SK-N-SH (cell line): ENCODE measurements around the gene MCC. TPM values are rescaled to one million over a fixed set of nuclear protein-coding genes. Genes with fewer than 3 reads are reported as not detected.

Experiments used
- CTCF ChIA-PET: fragments of 300-600, 350-600 bp; formaldehyde crosslinking; extraction: SDS; loops from one replicate; lab custom pipeline; 2021; lab: Yijun Ruan, JAX
- POLR2A ChIA-PET: fragments of 350-600 bp; sonication (Branson Sonifier 250); formaldehyde crosslinking; extraction: SDS; loops from one replicate; lab custom pipeline; 2020; ENCODE audit warnings: antibody characterized with exemption, inconsistent platforms; lab: Yijun Ruan, JAX
- DNase-seq: peaks from one replicate; pipeline ENCODE4 v3.0.0; 2012
- H2AFZ ChIP-seq: fragments of 200-600 bp; sonication (generic); 2 replicates; pipeline ENCODE4 v1.8.1; 2016; ENCODE audit warnings: antibody characterized with exemption, mild to moderate bottlenecking, low read depth
- H3F3A ChIP-seq: fragments of 200-600 bp; sonication (generic); replicated peaks from 2 replicates; pipeline ENCODE3; 2016; ENCODE audit warnings: antibody characterized with exemption, mild to moderate bottlenecking; ENCODE audit not compliant: insufficient read depth
- H3K27ac ChIP-seq, 2 experiments: fragments of 200-500 bp in 1 of 2; fragments of 200-600 bp in 1 of 2; sonication (Bioruptor generic) in 1 of 2; sonication (generic), shearing (Covaris generic) in 1 of 2; 2 replicates each; pipeline versions ENCODE4 v1.5.1 to v1.6.1; 2014 to 2016; ENCODE audit warnings: low read depth in 2 of 2, inconsistent platforms in 1 of 2, low read length in 1 of 2, mild to moderate bottlenecking in 1 of 2, mixed read lengths in 1 of 2
- H3K27me3 ChIP-seq: fragments of 200-600 bp; sonication (generic), shearing (Covaris generic); 2 replicates; pipeline ENCODE4 v1.6.1; 2016; ENCODE audit warnings: mixed run types; ENCODE audit not compliant: insufficient read depth
- H3K36me3 ChIP-seq, 2 experiments: fragments of 200-500 bp in 1 of 2; fragments of 200-600 bp in 1 of 2; sonication (Bioruptor generic) in 1 of 2; sonication (generic) in 1 of 2; replicated peaks in 1 of 2; 2 replicates each; pipeline versions ENCODE3 to v1.5.1; 2014 to 2016; ENCODE audit warnings: low read length in 1 of 2, mild to moderate bottlenecking in 1 of 2; ENCODE audit not compliant: insufficient read depth in 2 of 2, control insufficient read depth in 1 of 2
- H3K4me1 ChIP-seq, 2 experiments: fragments of 200-500 bp in 1 of 2; fragments of 200-600 bp in 1 of 2; sonication (Bioruptor generic) in 1 of 2; sonication (generic), shearing (Covaris generic) in 1 of 2; 2 replicates each; pipeline versions ENCODE4 v1.5.1 to v1.6.1; 2014 to 2016; ENCODE audit warnings: low read depth in 1 of 2, low read length in 1 of 2, mixed run types in 1 of 2; ENCODE audit not compliant: insufficient read depth in 2 of 2, control insufficient read depth in 1 of 2
- H3K4me2 ChIP-seq: fragments of 200-600 bp; sonication (generic), shearing (Covaris generic); 2 replicates; pipeline ENCODE4 v1.6.1; 2017; ENCODE audit warnings: mixed run types
- H3K4me3 ChIP-seq, 2 experiments: fragments of 200-500 bp in 1 of 2; fragments of 200-600 bp in 1 of 2; sonication (Bioruptor generic) in 1 of 2; sonication (generic), shearing (Covaris generic) in 1 of 2; 2 replicates each; pipeline versions ENCODE4 v1.5.1 to v1.8.1; 2014 to 2016; ENCODE audit warnings: low read depth in 2 of 2, inconsistent platforms in 1 of 2, low read length in 1 of 2, mild to moderate bottlenecking in 1 of 2, mixed read lengths in 1 of 2, moderate library complexity in 1 of 2
- H3K79me2 ChIP-seq: fragments of 200-600 bp; sonication (generic); 2 replicates; pipeline ENCODE4 v1.8.1; 2017; ENCODE audit warnings: mild to moderate bottlenecking; ENCODE audit not compliant: insufficient read depth
- H3K9ac ChIP-seq: fragments of 200-600 bp; sonication (generic); 2 replicates; pipeline ENCODE4 v1.6.1; 2017; ENCODE audit warnings: mixed run types
- H3K9me2 ChIP-seq: fragments of 200-600 bp; sonication (generic); 2 replicates; pipeline ENCODE4 v1.6.1; 2017; ENCODE audit warnings: mixed run types
- H3K9me3 ChIP-seq: fragments of 200-600 bp; sonication (generic); 2 replicates; pipeline ENCODE4 v1.6.1; 2017; ENCODE audit warnings: mixed run types, mild to moderate bottlenecking, moderate library complexity
- H4K20me1 ChIP-seq: fragments of 200-600 bp; sonication (generic); 2 replicates; pipeline ENCODE4 v1.6.1; 2017; ENCODE audit warnings: mild to moderate bottlenecking, mixed run types; ENCODE audit not compliant: insufficient read depth
- CHD2 ChIP-seq: fragments of 150-350 bp; IDR thresholded peaks from 2 replicates; pipeline ENCODE4 v1.6.1; 2018; ENCODE audit warnings: low read length; ENCODE audit not compliant: partially characterized antibody
- ELF1 ChIP-seq: IDR thresholded peaks from 2 replicates; pipeline ENCODE4 v1.4.0; 2012
- FOXM1 ChIP-seq: IDR thresholded peaks from 2 replicates; pipeline ENCODE4 v1.4.0; 2012; ENCODE audit warnings: low read depth, mild to moderate bottlenecking
- GABPA ChIP-seq: IDR thresholded peaks from 2 replicates; pipeline ENCODE4 v1.4.0; 2012; ENCODE audit warnings: low read depth, mild to moderate bottlenecking
- MEF2A ChIP-seq: IDR thresholded peaks from 2 replicates; pipeline ENCODE4 v1.4.0; 2012; ENCODE audit warnings: low read depth, borderline replicate concordance
- SIN3A ChIP-seq: IDR thresholded peaks from 2 replicates; pipeline ENCODE4 v1.6.1; 2012; ENCODE audit warnings: low read depth, mild to moderate bottlenecking, low read length, moderate library complexity, borderline replicate concordance
- SMC3 ChIP-seq: IDR thresholded peaks from 2 replicates; pipeline ENCODE4 v1.6.1; 2012; ENCODE audit warnings: low read depth, low read length, improper control_type of control experiment
- TCF12 ChIP-seq: IDR thresholded peaks from 2 replicates; pipeline ENCODE4 v1.4.0; 2012
- TEAD4 ChIP-seq: IDR thresholded peaks from 2 replicates; pipeline ENCODE4 v1.4.0; 2012; ENCODE audit warnings: mild to moderate bottlenecking, borderline replicate concordance; ENCODE audit not compliant: insufficient read depth
- YY1 ChIP-seq: IDR thresholded peaks from 2 replicates; pipeline ENCODE4 v1.4.0; 2012; ENCODE audit warnings: low read depth, mild to moderate bottlenecking
- WGBS: methylation state at CpG from one replicate; pipeline ENCODE4 v1.1.6; 2017; ENCODE audit warnings: low lambda C conversion rate; 5-methylcytosine and 5-hydroxymethylcytosine counted together
- polyA plus RNA-seq, 3 experiments: library from polyadenylated mRNA; depleted of rRNA; stranded (reverse); fragments of >200 nt; gene quantifications; 2 replicates each; pipeline ENCODE4 v1.2.3, GENCODE V29; 2012
- TF ChIP-seq, protein P1 (sequence below): IDR thresholded peaks from 2 replicates; pipeline ENCODE4; 2012
- TF ChIP-seq, protein P2 (sequence below): fragments of 200-600 bp; sonication (generic); IDR thresholded peaks from 2 replicates; pipeline ENCODE4 v1.6.1; 2017; ENCODE audit warnings: antibody characterized with exemption, mild to moderate bottlenecking, moderate library complexity
- TF ChIP-seq, protein P3 (sequence below): IDR thresholded peaks from 2 replicates; pipeline ENCODE4 v1.4.0; 2012; ENCODE audit warnings: low read depth
- TF ChIP-seq, protein P4 (sequence below): fragments of 150-350 bp; IDR thresholded peaks from 2 replicates; pipeline ENCODE4 v1.6.1; 2017; ENCODE audit warnings: antibody characterized with exemption, low read length, low read depth, borderline replicate concordance
- TF ChIP-seq, protein P5 (sequence below): fragments of 150-350 bp; IDR thresholded peaks from 2 replicates; pipeline ENCODE4 v1.6.1; 2016; ENCODE audit warnings: mild to moderate bottlenecking, low read depth, low read length

Gene MCC
- polyA plus RNA-seq, 1 of the 3 experiments (the other 2 are of a cell fraction), result 3.6 TPM

DNA sequence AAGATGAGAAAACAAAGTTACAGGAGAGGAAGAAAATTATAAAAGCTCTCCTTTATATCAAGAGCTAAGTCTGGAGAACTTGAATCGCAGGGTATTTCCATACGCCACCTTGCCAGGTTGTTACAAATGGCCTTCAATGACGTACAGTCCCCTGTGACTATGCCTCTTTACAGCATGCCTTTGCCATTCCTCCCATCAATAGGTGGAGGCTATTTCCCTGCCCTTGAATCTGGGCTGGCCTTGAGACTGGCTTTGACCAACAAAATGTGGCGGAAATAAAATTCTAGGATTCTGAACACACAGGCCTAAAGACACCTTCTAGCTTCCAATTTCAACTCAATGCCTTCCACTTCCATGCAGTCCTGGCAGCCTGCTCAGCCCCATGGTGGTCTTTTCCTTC is 99.1 kb downstream of the MCC start:
- Histone ChIP-seq H3K27ac (no peak overlapping the region), H3K9me2 (no peaks in the 10 kb centered on the region), H2AFZ (no peak overlapping the region), H3K4me3 (no peak overlapping the region), H3F3A (no peaks in the 10 kb centered on the region), H4K20me1 (no peaks in the 10 kb centered on the region), H3K27me3 (no peaks in the 10 kb centered on the region; the same call in 1 of the 2 replicates), H3K4me1 (no peaks in the 10 kb centered on the region), H3K9ac (no peak overlapping the region), H3K4me2 (no peak overlapping the region), H3K36me3 (no peaks in the 10 kb centered on the region), H3K79me2 (no peaks in the 10 kb centered on the region), H3K9me3 (no peaks in the 10 kb centered on the region)
- whole genome bisulfite sequencing, result 73% methylated on average over 4 of the region's 4 CpGs
- CTCF ChIA-PET, result interaction anchor here (1.0 to 2.9 kb wide), 4 partner anchors 10 to 223 kb away, joined by 3 to 28 read pairs (median 4); no protein-coding TSS in a partner anchor
- TF ChIP-seq GABPA (no peak), MEF2A (no peak), TEAD4 (no peak), FOXM1 (no peak), SMC3 (no peak), CHD2 (no peak), TCF12 (no peak), YY1 (no peak), SIN3A (no peak), ELF1 (no peak)
- TF ChIP-seq, protein P1, sequence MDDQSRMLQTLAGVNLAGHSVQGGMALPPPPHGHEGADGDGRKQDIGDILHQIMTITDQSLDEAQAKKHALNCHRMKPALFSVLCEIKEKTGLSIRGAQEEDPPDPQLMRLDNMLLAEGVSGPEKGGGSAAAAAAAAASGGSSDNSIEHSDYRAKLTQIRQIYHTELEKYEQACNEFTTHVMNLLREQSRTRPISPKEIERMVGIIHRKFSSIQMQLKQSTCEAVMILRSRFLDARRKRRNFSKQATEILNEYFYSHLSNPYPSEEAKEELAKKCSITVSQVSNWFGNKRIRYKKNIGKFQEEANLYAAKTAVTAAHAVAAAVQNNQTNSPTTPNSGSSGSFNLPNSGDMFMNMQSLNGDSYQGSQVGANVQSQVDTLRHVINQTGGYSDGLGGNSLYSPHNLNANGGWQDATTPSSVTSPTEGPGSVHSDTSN, result no peak
- TF ChIP-seq, protein P2, sequence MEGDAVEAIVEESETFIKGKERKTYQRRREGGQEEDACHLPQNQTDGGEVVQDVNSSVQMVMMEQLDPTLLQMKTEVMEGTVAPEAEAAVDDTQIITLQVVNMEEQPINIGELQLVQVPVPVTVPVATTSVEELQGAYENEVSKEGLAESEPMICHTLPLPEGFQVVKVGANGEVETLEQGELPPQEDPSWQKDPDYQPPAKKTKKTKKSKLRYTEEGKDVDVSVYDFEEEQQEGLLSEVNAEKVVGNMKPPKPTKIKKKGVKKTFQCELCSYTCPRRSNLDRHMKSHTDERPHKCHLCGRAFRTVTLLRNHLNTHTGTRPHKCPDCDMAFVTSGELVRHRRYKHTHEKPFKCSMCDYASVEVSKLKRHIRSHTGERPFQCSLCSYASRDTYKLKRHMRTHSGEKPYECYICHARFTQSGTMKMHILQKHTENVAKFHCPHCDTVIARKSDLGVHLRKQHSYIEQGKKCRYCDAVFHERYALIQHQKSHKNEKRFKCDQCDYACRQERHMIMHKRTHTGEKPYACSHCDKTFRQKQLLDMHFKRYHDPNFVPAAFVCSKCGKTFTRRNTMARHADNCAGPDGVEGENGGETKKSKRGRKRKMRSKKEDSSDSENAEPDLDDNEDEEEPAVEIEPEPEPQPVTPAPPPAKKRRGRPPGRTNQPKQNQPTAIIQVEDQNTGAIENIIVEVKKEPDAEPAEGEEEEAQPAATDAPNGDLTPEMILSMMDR, result no peak
- TF ChIP-seq, protein P3, sequence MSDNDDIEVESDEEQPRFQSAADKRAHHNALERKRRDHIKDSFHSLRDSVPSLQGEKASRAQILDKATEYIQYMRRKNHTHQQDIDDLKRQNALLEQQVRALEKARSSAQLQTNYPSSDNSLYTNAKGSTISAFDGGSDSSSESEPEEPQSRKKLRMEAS, result no peak
- TF ChIP-seq, protein P4, sequence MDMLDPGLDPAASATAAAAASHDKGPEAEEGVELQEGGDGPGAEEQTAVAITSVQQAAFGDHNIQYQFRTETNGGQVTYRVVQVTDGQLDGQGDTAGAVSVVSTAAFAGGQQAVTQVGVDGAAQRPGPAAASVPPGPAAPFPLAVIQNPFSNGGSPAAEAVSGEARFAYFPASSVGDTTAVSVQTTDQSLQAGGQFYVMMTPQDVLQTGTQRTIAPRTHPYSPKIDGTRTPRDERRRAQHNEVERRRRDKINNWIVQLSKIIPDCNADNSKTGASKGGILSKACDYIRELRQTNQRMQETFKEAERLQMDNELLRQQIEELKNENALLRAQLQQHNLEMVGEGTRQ, result no peak
- POLR2A ChIA-PET, result no interaction called here
- DNase-seq, result no peak

DNA sequence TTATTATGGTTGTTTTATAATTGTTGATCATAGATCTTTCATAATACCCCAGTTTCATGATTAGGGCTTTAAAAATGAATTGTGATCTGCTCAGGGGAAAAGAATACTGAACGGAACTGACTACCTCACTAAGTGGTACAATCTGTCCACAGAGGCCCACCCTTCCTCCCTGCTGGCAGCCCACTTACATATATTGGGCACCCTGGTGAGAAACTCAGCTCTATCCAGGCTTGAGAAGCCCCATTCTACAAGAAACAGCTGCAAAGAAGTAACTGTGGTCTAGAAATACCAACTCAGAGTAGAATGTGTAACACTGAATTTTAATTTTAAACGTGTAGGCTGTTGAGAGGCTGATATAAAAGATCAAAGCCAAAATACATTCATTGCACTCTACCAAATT is 100.4 kb downstream of the MCC start:
- Histone ChIP-seq H3K27ac (no peak overlapping the region), H3K4me1 (no peaks in the 10 kb centered on the region), H3F3A (no peaks in the 10 kb centered on the region), H4K20me1 (no peaks in the 10 kb centered on the region), H3K4me2 (no peak overlapping the region), H3K79me2 (no peaks in the 10 kb centered on the region), H3K4me3 (no peak overlapping the region), H3K9me3 (no peaks in the 10 kb centered on the region), H2AFZ (no peak overlapping the region), H3K9me2 (no peaks in the 10 kb centered on the region), H3K36me3 (no peaks in the 10 kb centered on the region), H3K27me3 (no peaks in the 10 kb centered on the region; the same call in 1 of the 2 replicates), H3K9ac (no peak overlapping the region)
- no peak for DNase-seq
- ChIA-PET CTCF (interaction anchor here (1.1 to 2.9 kb wide), 2 partner anchors 9 to 219 kb away, joined by 3 to 28 read pairs; no protein-coding TSS in a partner anchor), POLR2A (no interaction called here)
- TF ChIP-seq, protein P5, sequence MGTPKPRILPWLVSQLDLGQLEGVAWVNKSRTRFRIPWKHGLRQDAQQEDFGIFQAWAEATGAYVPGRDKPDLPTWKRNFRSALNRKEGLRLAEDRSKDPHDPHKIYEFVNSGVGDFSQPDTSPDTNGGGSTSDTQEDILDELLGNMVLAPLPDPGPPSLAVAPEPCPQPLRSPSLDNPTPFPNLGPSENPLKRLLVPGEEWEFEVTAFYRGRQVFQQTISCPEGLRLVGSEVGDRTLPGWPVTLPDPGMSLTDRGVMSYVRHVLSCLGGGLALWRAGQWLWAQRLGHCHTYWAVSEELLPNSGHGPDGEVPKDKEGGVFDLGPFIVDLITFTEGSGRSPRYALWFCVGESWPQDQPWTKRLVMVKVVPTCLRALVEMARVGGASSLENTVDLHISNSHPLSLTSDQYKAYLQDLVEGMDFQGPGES, result no peak
- no peak for TF ChIP-seq ELF1
- WGBS, result 43% methylated on average over 2 of the region's 2 CpGs
